ENCODE measurements around the gene DYSF. TPM values are rescaled to one million over a fixed set of nuclear protein-coding genes. Genes with fewer than 3 reads are reported as not detected.
A peak's percentile ranks its signal among the peaks of the same experiment; 100 is the strongest.

The DYSF gene
- total RNA-seq, 2 donors from 2014 or later, result 1.4 to 3.1 TPM

- Mint-ChIP-seq H3K27me3 (ENCODE audit: insufficient read depth) (no peaks in the 10 kb centered on the region), H3K4me1 (no peaks in the 10 kb centered on the region), H3K27ac (no peak overlapping the region), H3K9me3 (peaks cover 2% of the 10 kb centered on the region), H3K4me3 (no peak overlapping the region), H3K36me3 (ENCODE audit: low read depth) (no peaks in the 10 kb centered on the region)
- no peak for DNase-seq
- no peaks in the 10 kb centered on the region for H3K4me1 ChIP-seq (ENCODE audit: control insufficient read depth, insufficient read depth, low read length)
- H3K36me3 ChIP-seq (ENCODE audit: control insufficient read depth, insufficient read depth, low read length), result no peaks in the 10 kb centered on the region
- H3K27me3 ChIP-seq (ENCODE audit: control insufficient read depth, insufficient read depth, low read length, poor library complexity, severe bottlenecking), result no peaks in the 10 kb centered on the region
- no peak for TF ChIP-seq CTCF (conservative IDR thresholded peaks at IDR 0.05)
- H3K27ac ChIP-seq (ENCODE audit: low read depth, low read length), result no peak overlapping the region
- H3K4me3 ChIP-seq (ENCODE audit: low read length), result no peak overlapping the region
- H3K9ac ChIP-seq (ENCODE audit: extremely low read depth, low read length, poor library complexity, severe bottlenecking), result no peak overlapping the region
- WGBS, 2 experiments (ENCODE audit: insufficient coverage in 1 of 2, insufficient read length in 1 of 2), result 93 to 94% methylated on average over 15 of the region's 15 CpGs
- no peaks in the 10 kb centered on the region for H3K9me3 ChIP-seq (ENCODE audit: control insufficient read depth, low read length)
Measured at GRCh38 chr2:71552861-71553301, 99.5 kb downstream of the DYSF start.

- 92% methylated on average over 8 to 9 of the region's 9 CpGs for WGBS, 2 experiments (ENCODE audit: insufficient coverage in 1 of 2, insufficient read length in 1 of 2)
- Histone ChIP-seq H3K27ac (ENCODE audit: low read depth, low read length) (no peak overlapping the region), H3K4me3 (ENCODE audit: low read length) (no peak overlapping the region), H3K4me1 (ENCODE audit: control insufficient read depth, insufficient read depth, low read length) (no peaks in the 10 kb centered on the region), H3K36me3 (ENCODE audit: control insufficient read depth, insufficient read depth, low read length) (no peaks in the 10 kb centered on the region), H3K9me3 (ENCODE audit: control insufficient read depth, low read length) (no peaks in the 10 kb centered on the region), H3K27me3 (ENCODE audit: control insufficient read depth, insufficient read depth, low read length, poor library complexity, severe bottlenecking) (no peaks in the 10 kb centered on the region), H3K9ac (ENCODE audit: extremely low read depth, low read length, poor library complexity, severe bottlenecking) (no peak overlapping the region)
- DNase-seq, result no peak
- H3K27ac Mint-ChIP-seq, result peak overlapping the region; percentile 10
- H3K36me3 Mint-ChIP-seq (ENCODE audit: low read depth), result no peaks in the 10 kb centered on the region
- H3K27me3 Mint-ChIP-seq (ENCODE audit: insufficient read depth), result no peaks in the 10 kb centered on the region
- no peak overlapping the region for H3K4me3 Mint-ChIP-seq
- H3K9me3 Mint-ChIP-seq, result no peaks in the 10 kb centered on the region
- TF ChIP-seq CTCF (conservative IDR thresholded peaks at IDR 0.05), result no peak
- H3K4me1 Mint-ChIP-seq, result peaks cover 3% of the 10 kb centered on the region
Measured at GRCh38 chr2:71554028-71554705, 100.8 kb downstream of the DYSF start.

- Histone ChIP-seq H3K36me3 (ENCODE audit: control insufficient read depth, insufficient read depth, low read length) (no peaks in the 10 kb centered on the region), H3K9ac (ENCODE audit: extremely low read depth, low read length, poor library complexity, severe bottlenecking) (no peak overlapping the region), H3K27ac (ENCODE audit: low read depth, low read length) (no peak overlapping the region), H3K27me3 (ENCODE audit: control insufficient read depth, insufficient read depth, low read length, poor library complexity, severe bottlenecking) (no peaks in the 10 kb centered on the region), H3K4me1 (ENCODE audit: control insufficient read depth, insufficient read depth, low read length) (no peaks in the 10 kb centered on the region), H3K4me3 (ENCODE audit: low read length) (no peak overlapping the region), H3K9me3 (ENCODE audit: control insufficient read depth, low read length) (no peaks in the 10 kb centered on the region)
- no peak overlapping the region for H3K4me3 Mint-ChIP-seq
- H3K4me1 Mint-ChIP-seq, result peaks cover 3% of the 10 kb centered on the region
- H3K27ac Mint-ChIP-seq, result no peak overlapping the region
- no peaks in the 10 kb centered on the region for H3K9me3 Mint-ChIP-seq
- no peaks in the 10 kb centered on the region for H3K27me3 Mint-ChIP-seq (ENCODE audit: insufficient read depth)
- no peaks in the 10 kb centered on the region for H3K36me3 Mint-ChIP-seq (ENCODE audit: low read depth)
- TF ChIP-seq CTCF (conservative IDR thresholded peaks at IDR 0.05), result no peak
- WGBS, 2 experiments (ENCODE audit: insufficient coverage in 1 of 2, insufficient read length in 1 of 2), result 91 to 100% methylated on average over 1 to 2 of the region's 2 CpGs
- DNase-seq, result no peak
Measured at GRCh38 chr2:71554706-71555056, 101.3 kb downstream of the DYSF start.

Data from endodermal cell (in vitro differentiated cells).